ENCODE data around the gene SLC12A8. TPM values are rescaled to one million over a fixed set of nuclear protein-coding genes. Genes with fewer than 3 reads are reported as not detected.

The SLC12A8 gene
- total and polyA plus RNA-seq, 2 of the 13 experiments (the other 11 are each of a cell fraction or from before 2014, with no cell fraction given) = 0.44 to 0.71 TPM

- TF ChIP-seq FOXA3 (CRISPR knock-in tag; IDR thresholded peaks at IDR 0.05) (0 out of 2 replicates have a peak, but pooled peaks have one; percentile 19), CEBPB (IDR thresholded peaks at IDR 0.05; ENCODE audit: borderline replicate concordance, low read depth, low read length) (0 out of 2 replicates have a peak, but pooled peaks have one; percentile 34), USF2 (IDR thresholded peaks at IDR 0.05; ENCODE audit: low read depth, low read length) (no peak), USF2 (CRISPR knock-in tag; IDR thresholded peaks at IDR 0.05; ENCODE audit: borderline replicate concordance) (no peak), HES4 (CRISPR knock-in tag; IDR thresholded peaks at IDR 0.05; ENCODE audit: borderline replicate concordance) (no peak), KDM1A (CRISPR knock-in tag; IDR thresholded peaks at IDR 0.05) (no peak), ZBTB21 (CRISPR knock-in tag; IDR thresholded peaks at IDR 0.05) (no peak), THYN1 (CRISPR knock-in tag; IDR thresholded peaks at IDR 0.05; ENCODE audit: borderline replicate concordance, low read depth) (no peak)
Measured at GRCh38 chr3:125125821-125126245, 86.7 kb downstream of the SLC12A8 start (continued).

GRCh38 chr3:125123451-125124305 lies 88.9 kb downstream of the SLC12A8 start:
- intact Hi-C loops (cut with micrococcal nuclease; ENCODE audit: unreplicated experiment) = no loop called here
- H3K36me3 ChIP-seq (replicated peaks in 1 of 2; ENCODE audit: control insufficient read depth in 1 of 2, insufficient read depth in 2 of 2, low read length in 2 of 2) = no peaks in the 10 kb centered on the region
- no peak overlapping the region for H2AFZ ChIP-seq (ENCODE audit: low read length)
- in situ Hi-C loops (cut with HindIII; ENCODE audit: extremely low pct_ligation_motif_present, low pct_unique_long_range_greater_than_20kb) = no loop called here
- DNase-seq (ENCODE audit: low spot score) (no peak), FAIRE-seq (no peak), ATAC-seq (no peak)
- TF ChIP-seq GLI4 (CRISPR knock-in tag; IDR thresholded peaks at IDR 0.05; ENCODE audit: borderline replicate concordance) (no peak), ERF (CRISPR knock-in tag; IDR thresholded peaks at IDR 0.05) (no peak), IKZF4 (CRISPR knock-in tag; IDR thresholded peaks at IDR 0.05; ENCODE audit: borderline replicate concordance, low read depth, not compliant biosample characterization) (no peak), RBAK (CRISPR knock-in tag; IDR thresholded peaks at IDR 0.05) (no peak), FOXO4 (CRISPR knock-in tag; conservative IDR thresholded peaks at IDR 0.05) (no peak), ZSCAN20 (CRISPR knock-in tag; IDR thresholded peaks at IDR 0.05; ENCODE audit: borderline replicate concordance) (no peak)
- ChIA-PET CTCF (ENCODE audit: low intra/inter-chr PET ratio, low total read pairs) (no interaction called here), POLR2A (no interaction called here)
- no peak overlapping the region for H3K9ac ChIP-seq (ENCODE audit: insufficient read depth, low read depth, low read length)
- no peak overlapping the region for H3K4me2 ChIP-seq (ENCODE audit: low read depth, low read length)
- BruUV-seq (replicated peaks) = no TSS peak
- H3K4me3 ChIP-seq (replicated peaks in 1 of 3; ENCODE audit: insufficient read depth in 1 of 3, low read depth in 2 of 3, low read length in 3 of 3) = no peak overlapping the region
- peaks cover 0 to 21% of the 10 kb centered on the region in 2 experiments; a peak in 3 of 5 replicates for H3K27me3 ChIP-seq (ENCODE audit: control insufficient read depth in 1 of 2, insufficient read depth in 2 of 2, low read length in 2 of 2)
- no peak overlapping the region for H3K27ac ChIP-seq (ENCODE audit: extremely low read length, insufficient read depth, low read length)
- WGBS (ENCODE audit: low lambda C conversion rate) = 41% methylated on average over 10 of the region's 10 CpGs
- peaks cover 16% of the 10 kb centered on the region for H3K4me1 ChIP-seq (ENCODE audit: insufficient read depth, low read length)
- no peaks in the 10 kb centered on the region for H4K20me1 ChIP-seq (ENCODE audit: insufficient read depth, low read length)
- no peaks in the 10 kb centered on the region for H3K79me2 ChIP-seq (ENCODE audit: insufficient read depth, low read length)
- no peaks in the 10 kb centered on the region for H3K9me3 ChIP-seq (ENCODE audit: low read length)

All from HepG2 (cell line).